ENCODE data around the gene TMEM233. TPM values are rescaled to one million over a fixed set of nuclear protein-coding genes. Genes with fewer than 3 reads are reported as not detected.

Gene TMEM233
- total RNA-seq, 1 experiment from 2014 or later: not detected

DNA sequence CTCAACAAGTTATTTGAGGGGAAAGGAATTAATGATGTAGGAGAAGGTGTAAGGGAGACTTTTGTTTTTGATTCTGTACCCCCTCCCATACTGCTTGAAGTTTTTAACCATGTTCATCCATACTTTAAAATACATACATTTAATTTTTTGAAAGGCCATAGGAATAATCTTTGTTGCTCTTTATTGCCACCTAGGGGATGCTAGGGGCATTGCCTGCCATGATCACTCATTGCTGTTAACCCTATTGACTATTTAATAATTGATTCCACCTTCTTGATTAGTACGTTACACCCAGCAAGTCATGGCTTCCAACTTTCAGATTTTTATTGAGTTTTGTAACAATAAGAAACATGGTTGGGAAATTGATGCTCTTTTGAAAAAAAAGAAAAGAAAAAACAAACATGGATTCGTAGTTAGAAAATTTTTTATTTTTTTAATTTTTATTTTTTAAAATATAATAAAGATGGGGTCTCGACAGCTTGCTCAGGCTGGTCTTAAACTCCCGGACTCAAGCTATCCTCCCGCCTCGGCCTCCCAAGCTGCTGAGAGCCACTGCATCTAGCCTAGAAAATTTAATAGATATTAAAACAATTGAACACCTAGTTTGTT, 65.8 kb downstream of the TMEM233 start:
- H3K27me3 Mint-ChIP-seq (ENCODE audit: unreplicated experiment): peaks cover 13% of the 10 kb centered on the region
- H3K4me3 Mint-ChIP-seq (ENCODE audit: low read depth, unreplicated experiment): no peak overlapping the region
- no peaks in the 10 kb centered on the region for H3K36me3 Mint-ChIP-seq (ENCODE audit: insufficient read depth, unreplicated experiment)
- H3K4me1 Mint-ChIP-seq (ENCODE audit: low read depth, unreplicated experiment): no peaks in the 10 kb centered on the region
- DNase-seq: peak; percentile 58
- H3K9me3 Mint-ChIP-seq (ENCODE audit: low read depth, unreplicated experiment): no peaks in the 10 kb centered on the region
- BruUV-seq (replicated peaks): no TSS peak
- TF ChIP-seq CTCF (IDR thresholded peaks at IDR 0.05; ENCODE audit: unreplicated experiment): peak; percentile 66
- CTCF ChIA-PET: interaction anchor here (1.0 to 1.5 kb wide), 2 partner anchors 8 to 36 kb away, joined by 3 to 7 read pairs; partner anchors contain the start of gene PRKAB1
- intact Hi-C loops (cut with micrococcal nuclease; ENCODE audit: unreplicated experiment): loop anchor here (5.0 kb wide), 1 partner anchor 243 kb away; no protein-coding TSS in a partner anchor
- H3K27ac Mint-ChIP-seq (ENCODE audit: unreplicated experiment): no peak overlapping the region

DNA sequence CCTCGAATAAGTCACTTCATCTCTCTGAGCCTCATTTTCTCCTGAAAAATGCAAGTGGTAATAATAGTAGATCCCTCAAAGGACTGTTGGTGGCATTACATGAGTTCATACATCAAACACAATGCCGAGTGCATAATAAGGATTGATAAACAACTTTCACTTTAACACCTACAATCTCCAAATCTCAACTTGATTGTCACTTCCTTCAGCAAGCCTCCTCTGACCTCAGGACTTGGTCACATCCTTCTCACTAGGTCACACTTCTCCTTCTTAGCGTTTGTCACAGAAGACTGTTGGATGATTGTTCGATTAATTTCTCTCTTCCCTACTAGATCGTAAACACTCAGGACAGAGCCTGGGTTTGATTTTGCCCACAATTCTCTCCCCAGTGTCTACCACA, 66.5 kb downstream of the TMEM233 start:
- H3K27me3 Mint-ChIP-seq (ENCODE audit: unreplicated experiment): peaks cover 13% of the 10 kb centered on the region
- H3K9me3 Mint-ChIP-seq (ENCODE audit: low read depth, unreplicated experiment): no peaks in the 10 kb centered on the region
- intact Hi-C loops (cut with micrococcal nuclease; ENCODE audit: unreplicated experiment): no loop called here
- no peak overlapping the region for H3K4me3 Mint-ChIP-seq (ENCODE audit: low read depth, unreplicated experiment)
- no peak overlapping the region for H3K27ac Mint-ChIP-seq (ENCODE audit: unreplicated experiment)
- H3K36me3 Mint-ChIP-seq (ENCODE audit: insufficient read depth, unreplicated experiment): no peaks in the 10 kb centered on the region
- CTCF ChIA-PET: no interaction called here
- DNase-seq: no peak
- BruUV-seq (replicated peaks): no TSS peak
- H3K4me1 Mint-ChIP-seq (ENCODE audit: low read depth, unreplicated experiment): no peaks in the 10 kb centered on the region
- no peak for TF ChIP-seq CTCF (IDR thresholded peaks at IDR 0.05; ENCODE audit: unreplicated experiment)

DNA sequence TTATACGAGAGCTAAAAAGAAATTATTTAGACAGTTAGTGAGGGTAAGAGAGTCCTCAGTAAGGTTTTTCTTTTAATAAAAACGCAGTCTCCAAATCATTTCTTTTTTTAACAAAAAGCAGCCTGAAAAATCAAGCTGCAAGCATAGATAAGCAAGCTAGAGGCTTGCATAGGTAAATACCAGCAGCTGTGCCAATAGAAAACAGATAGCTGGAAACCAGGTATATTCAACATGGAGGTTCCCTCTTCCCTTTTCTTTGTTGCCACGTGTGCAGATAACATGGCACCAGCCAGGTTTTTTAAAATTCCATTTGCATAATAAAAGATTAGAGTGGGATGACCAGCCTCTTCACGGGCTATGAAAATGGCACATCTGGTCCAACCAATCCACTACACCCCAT, 68.3 kb downstream of the TMEM233 start:
- no peak for DNase-seq
- Mint-ChIP-seq H3K9me3 (ENCODE audit: low read depth, unreplicated experiment) (no peaks in the 10 kb centered on the region), H3K4me1 (ENCODE audit: low read depth, unreplicated experiment) (peaks cover 1% of the 10 kb centered on the region), H3K4me3 (ENCODE audit: low read depth, unreplicated experiment) (no peak overlapping the region), H3K27ac (ENCODE audit: unreplicated experiment) (no peak overlapping the region), H3K36me3 (ENCODE audit: insufficient read depth, unreplicated experiment) (no peaks in the 10 kb centered on the region), H3K27me3 (ENCODE audit: unreplicated experiment) (peaks cover 13% of the 10 kb centered on the region)
- intact Hi-C loops (cut with micrococcal nuclease; ENCODE audit: unreplicated experiment): no loop called here
- no TSS peak for BruUV-seq (replicated peaks)
- no peak for TF ChIP-seq CTCF (IDR thresholded peaks at IDR 0.05; ENCODE audit: unreplicated experiment)
- CTCF ChIA-PET: no interaction called here

- Mint-ChIP-seq H3K27me3 (ENCODE audit: unreplicated experiment) (peaks cover 13% of the 10 kb centered on the region), H3K36me3 (ENCODE audit: insufficient read depth, unreplicated experiment) (peaks cover 24% of the 10 kb centered on the region), H3K9me3 (ENCODE audit: low read depth, unreplicated experiment) (no peaks in the 10 kb centered on the region), H3K4me3 (ENCODE audit: low read depth, unreplicated experiment) (no peak overlapping the region), H3K4me1 (ENCODE audit: low read depth, unreplicated experiment) (peaks cover 8% of the 10 kb centered on the region), H3K27ac (ENCODE audit: unreplicated experiment) (no peak overlapping the region)
- no peak for TF ChIP-seq CTCF (IDR thresholded peaks at IDR 0.05; ENCODE audit: unreplicated experiment)
- intact Hi-C loops (cut with micrococcal nuclease; ENCODE audit: unreplicated experiment): no loop called here
- no peak for DNase-seq
- no TSS peak for BruUV-seq (replicated peaks)
- CTCF ChIA-PET: no interaction called here
Measured at GRCh38 chr12:119664642-119665041, 71.1 kb downstream of the TMEM233 start.
